Esophagus (tissue), 2 donors: ENCODE data around the gene RO60. TPM values are rescaled to one million over a fixed set of nuclear protein-coding genes. Genes with fewer than 3 reads are reported as not detected.

Experiments
- H3K27ac ChIP-seq, 2 donors: one replicate each; pipeline ENCODE4 v1.5.1; 2013; ENCODE audit warnings: low read depth in 2 of 2, mild to moderate bottlenecking in 2 of 2, inconsistent platforms in 1 of 2, low read length in 1 of 2, moderate library complexity in 1 of 2
- H3K27me3 ChIP-seq, 2 donors: one replicate each; pipeline ENCODE4 v1.6.1; 2013; ENCODE audit warnings: low read length in 2 of 2, control low read depth in 1 of 2, mild to moderate bottlenecking in 1 of 2; ENCODE audit not compliant: insufficient read depth in 2 of 2, control insufficient read depth in 1 of 2
- H3K36me3 ChIP-seq, 2 donors: one replicate each; pipeline ENCODE4 v1.6.1; 2013; ENCODE audit warnings: low read length in 1 of 2; ENCODE audit not compliant: control insufficient read depth in 2 of 2, insufficient read depth in 2 of 2
- H3K4me1 ChIP-seq, 2 donors: one replicate each; pipeline ENCODE4 v1.6.1; 2013; ENCODE audit warnings: low read length in 1 of 2; ENCODE audit not compliant: control insufficient read depth in 2 of 2, insufficient read depth in 2 of 2
- H3K4me3 ChIP-seq, 2 donors: one replicate each; pipeline ENCODE4 v1.5.1; 2013; ENCODE audit warnings: low read length in 2 of 2, mild to moderate bottlenecking in 2 of 2, low read depth in 1 of 2, moderate library complexity in 1 of 2
- H3K9me3 ChIP-seq, 2 donors: one replicate each; pipeline ENCODE4 v1.6.1; 2013; ENCODE audit warnings: mild to moderate bottlenecking in 2 of 2, low read depth in 1 of 2, low read length in 1 of 2, moderate library complexity in 1 of 2; ENCODE audit not compliant: control insufficient read depth in 2 of 2, insufficient read depth in 1 of 2
- WGBS, 2 donors: extraction: QIAGEN DNeasy Blood & Tissue Kit; methylation state at CpG; one replicate each; pipeline ENCODE4 v1.1.7; 2013; 5-methylcytosine and 5-hydroxymethylcytosine counted together
- polyA plus RNA-seq, 2 donors: library from polyadenylated mRNA; stranded (reverse); fragments of 200-250 nt; gene quantifications; one replicate each; pipeline ENCODE4 v1.2.3, GENCODE V29; 2013
- donor health status: healthy with polysubstance abuse.
- donor health status: Bipolar disorder and iron deficiency.

The RO60 gene
- polyA plus RNA-seq, 2 donors = 4.5 to 5.8 TPM

DNA sequence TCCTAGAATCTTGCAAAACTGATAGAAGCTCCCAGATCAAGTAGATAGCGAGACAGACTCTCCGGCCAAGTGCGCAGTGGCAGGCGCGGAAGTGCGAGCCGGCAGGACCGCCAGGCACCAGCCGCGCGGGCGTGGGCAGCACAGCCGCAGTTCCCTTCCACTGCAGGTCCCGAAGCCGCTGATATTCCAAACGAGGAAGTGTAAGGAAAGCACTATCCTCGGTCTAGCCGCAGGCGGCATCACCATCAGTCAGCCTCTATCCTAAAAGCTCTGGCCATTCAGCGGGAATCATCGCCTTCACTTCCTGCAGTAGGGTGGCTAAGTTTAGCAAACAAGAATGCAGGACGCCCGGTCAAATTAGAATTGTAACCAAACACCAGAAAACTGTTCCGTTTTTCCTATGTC, 45.1 kb downstream of the RO60 start:
- Histone ChIP-seq H3K27me3 (no peaks in the 10 kb centered on the region), H3K9me3 (no peaks in the 10 kb centered on the region), H3K4me3 (peak overlapping the region; percentile 66 to 89), H3K27ac (peak overlapping the region; percentile 91 to 95), H3K36me3 (peaks cover 3% of the 10 kb centered on the region in 2 donors), H3K4me1 (no peaks in the 10 kb centered on the region)
- WGBS, 2 donors = 0% methylated on average over 24 of the region's 24 CpGs

- 0% methylated on average over 71 to 73 of the region's 73 CpGs for WGBS, 2 donors
- Histone ChIP-seq H3K4me1 (no peaks in the 10 kb centered on the region), H3K9me3 (no peaks in the 10 kb centered on the region), H3K4me3 (peak within 1 kb of the TSS; percentile 66 to 89), H3K27me3 (no peaks in the 10 kb centered on the region), H3K36me3 (no peaks in the 10 kb centered on the region), H3K27ac (peak within 1 kb of the TSS; percentile 91 to 95)
Observed at GRCh38 chr1:193104907-193105820, 45.8 kb downstream of the RO60 start, which contains the start of gene GLRX2. Gene GLRX2 (minus strand): TSS chr1:193105414. CDS start chr1:193105382, 32 bp downstream.

- no peaks in the 10 kb centered on the region for H3K36me3 ChIP-seq
- 33 to 35% methylated on average over 4 of the region's 4 CpGs for WGBS, 2 donors
- peak overlapping the region in 1 of 2 donors; percentile 95 for H3K27ac ChIP-seq
- H3K9me3 ChIP-seq = no peaks in the 10 kb centered on the region
- peak overlapping the region; percentile 66 to 89 for H3K4me3 ChIP-seq
- no peaks in the 10 kb centered on the region for H3K27me3 ChIP-seq
- no peaks in the 10 kb centered on the region for H3K4me1 ChIP-seq
Observed at GRCh38 chr1:193105821-193106177, 46.4 kb downstream of the RO60 start.

DNA sequence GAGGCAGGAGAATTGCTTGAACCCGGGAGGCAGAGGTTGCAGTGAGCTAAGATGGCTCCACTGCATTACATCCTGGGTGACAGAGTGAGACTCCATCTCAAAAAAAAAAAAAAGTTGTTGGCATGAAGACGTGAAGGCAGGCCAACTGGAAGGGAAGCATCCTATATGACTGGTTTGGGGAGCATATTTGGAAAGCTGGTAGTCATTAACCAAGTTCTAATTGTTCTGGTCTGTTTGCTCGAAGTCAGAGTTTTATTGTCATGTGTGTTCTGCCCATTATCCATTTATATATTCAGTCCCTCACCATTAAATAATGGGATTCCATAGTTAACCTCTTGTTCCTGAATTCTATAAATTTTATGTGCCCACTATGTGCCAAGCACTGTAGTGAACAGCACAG, 49.1 kb downstream of the RO60 start:
- H3K27ac ChIP-seq = no peak overlapping the region
- no peaks in the 10 kb centered on the region for H3K4me1 ChIP-seq
- 70 to 79% methylated on average over 3 of the region's 3 CpGs for WGBS, 2 donors
- no peaks in the 10 kb centered on the region for H3K36me3 ChIP-seq
- H3K4me3 ChIP-seq = no peak overlapping the region
- no peaks in the 10 kb centered on the region for H3K27me3 ChIP-seq
- H3K9me3 ChIP-seq = no peaks in the 10 kb centered on the region

Other genes starting within 250 kb of the RO60 start
- 10 to 100 TPM; 18.1 to 24.6 TPM for gene UCHL5, start 252 bp upstream of the RO60 start, polyA plus RNA-seq
- 10 to 100 TPM; 14.7 to 16.2 TPM for gene GLRX2, start 45.8 kb downstream of the RO60 start, polyA plus RNA-seq
- gene CDC73, start 62.4 kb downstream of the RO60 start, polyA plus RNA-seq = 10 to 100 TPM in 1 of 2 donors, 1 to 10 TPM in 1; 6.2 to 14.5 TPM
- under 1 TPM; 0.12 to 0.28 TPM for gene B3GALT2, start 127.0 kb downstream of the RO60 start, polyA plus RNA-seq